WTC11 (cell line): ENCODE measurements around the gene GJD4. TPM values are rescaled to one million over a fixed set of nuclear protein-coding genes. Genes with fewer than 3 reads are reported as not detected.

Source experiments
- ATAC-seq: fragments of 200-7000 bp; cut with Tn5 transposase; 2 replicates; pipeline ENCODE4 v1.10.0; 2021; ENCODE audit warnings: mild to moderate bottlenecking, moderate library complexity
- CTCF ChIA-PET: fragments of 300-600 bp; sonication (Branson Sonifier 250); formaldehyde crosslinking; loops from one replicate; lab custom pipeline; 2021; ENCODE audit warnings: antibody characterized with exemption; lab: Charles Lee
- POLR2A ChIA-PET: fragments of 350-600 bp; sonication (Branson Sonifier 250); formaldehyde crosslinking; loops from one replicate; lab custom pipeline; 2021; ENCODE audit warnings: antibody characterized with exemption; lab: Charles Lee
- DNase-seq: peaks from one replicate; pipeline ENCODE4 v3.0.0; 2021; ENCODE audit warnings: low spot score
- H3K27ac Mint-ChIP-seq: 2 replicates; pipeline ENCODE4 v1.8.0; 2021; ENCODE audit warnings: mixed read lengths
- H3K27me3 Mint-ChIP-seq: 2 replicates; pipeline ENCODE4 v1.8.0; 2021; ENCODE audit warnings: low read depth, mild to moderate bottlenecking, moderate library complexity, mixed read lengths
- H3K36me3 Mint-ChIP-seq: 2 replicates; pipeline ENCODE4 v1.8.0; 2021; ENCODE audit warnings: mixed read lengths
- H3K4me1 Mint-ChIP-seq: 2 replicates; pipeline ENCODE4 v1.8.0; 2022; ENCODE audit warnings: mixed read lengths
- H3K4me3 Mint-ChIP-seq: 2 replicates; pipeline ENCODE4 v1.8.0; 2021; ENCODE audit warnings: mild to moderate bottlenecking, moderate library complexity, mixed read lengths
- H3K9me3 Mint-ChIP-seq: 2 replicates; pipeline ENCODE4 v1.8.0; 2021; ENCODE audit warnings: mixed read lengths
- ATF1 ChIP-seq: sonication (generic); formaldehyde crosslinking; IDR thresholded peaks from 2 replicates; pipeline ENCODE4 v1.8.1; 2023; ENCODE audit warnings: mild to moderate bottlenecking, moderate library complexity, missing genetic modification reagents
- E2F5 ChIP-seq: sonication (generic); formaldehyde crosslinking; IDR thresholded peaks from 2 replicates; pipeline ENCODE4 v1.8.1; 2022; ENCODE audit warnings: mild to moderate bottlenecking, moderate library complexity, missing genetic modification reagents
- ERG ChIP-seq: fragments of 250-450 bp; sonication (Bioruptor Pico); IDR thresholded peaks from 2 replicates; pipeline ENCODE4 v1.8.0; 2021; ENCODE audit warnings: mild to moderate bottlenecking
- GABPB1 ChIP-seq: sonication (generic); formaldehyde crosslinking; IDR thresholded peaks from 2 replicates; pipeline ENCODE4 v1.8.1; 2023; ENCODE audit warnings: mild to moderate bottlenecking, missing genetic modification reagents
- HMGXB4 ChIP-seq: sonication (generic); formaldehyde crosslinking; IDR thresholded peaks from 2 replicates; pipeline ENCODE4 v1.8.1; 2023; ENCODE audit warnings: mild to moderate bottlenecking, moderate library complexity, missing genetic modification reagents
- NR1H2 ChIP-seq: sonication (generic); formaldehyde crosslinking; IDR thresholded peaks from 2 replicates; pipeline ENCODE4 v1.9.0; 2021; ENCODE audit warnings: mild to moderate bottlenecking, moderate library complexity, missing genetic modification reagents
- SP1 ChIP-seq: sonication (generic); formaldehyde crosslinking; conservative IDR thresholded peaks from 2 replicates; pipeline ENCODE4 v1.8.1; 2022; ENCODE audit warnings: missing genetic modification reagents
- TP53 ChIP-seq: sonication (generic); formaldehyde crosslinking; IDR thresholded peaks from 2 replicates; pipeline ENCODE4 v1.8.1; 2023; ENCODE audit warnings: mild to moderate bottlenecking, missing genetic modification reagents
- ZBTB21 ChIP-seq: sonication (generic); formaldehyde crosslinking; IDR thresholded peaks from 2 replicates; pipeline ENCODE4 v1.8.1; 2023; ENCODE audit warnings: mild to moderate bottlenecking, missing genetic modification reagents, borderline replicate concordance
- ZNF219 ChIP-seq: sonication (generic); formaldehyde crosslinking; IDR thresholded peaks from 2 replicates; pipeline ENCODE4 v1.8.0; 2023; ENCODE audit warnings: missing genetic modification reagents, mild to moderate bottlenecking, borderline replicate concordance
- total RNA-seq: library from RNA; stranded (reverse); gene quantifications from 3 replicates; pipeline ENCODE4 v1.2.3, GENCODE V29; 2021
- TF ChIP-seq, protein P1 (sequence below): sonication (generic); formaldehyde crosslinking; IDR thresholded peaks from 2 replicates; pipeline ENCODE4 v1.8.0; 2023; ENCODE audit warnings: missing genetic modification reagents, mild to moderate bottlenecking, borderline replicate concordance
- TF ChIP-seq, protein P2 (sequence below): sonication (generic); formaldehyde crosslinking; IDR thresholded peaks from 2 replicates; pipeline ENCODE4 v1.8.1; 2022; ENCODE audit warnings: missing genetic modification reagents, borderline replicate concordance
- TF ChIP-seq, protein P3 (sequence below): sonication (generic); formaldehyde crosslinking; IDR thresholded peaks from 2 replicates; pipeline ENCODE4 v1.8.0; 2022; ENCODE audit warnings: mild to moderate bottlenecking, missing genetic modification reagents
- TF ChIP-seq, protein P4 (sequence below): sonication (generic); formaldehyde crosslinking; IDR thresholded peaks from 2 replicates; pipeline ENCODE4 v1.8.1; 2023; ENCODE audit warnings: mild to moderate bottlenecking, missing genetic modification reagents
- TF ChIP-seq, protein P5 (sequence below): sonication (generic); formaldehyde crosslinking; IDR thresholded peaks from 2 replicates; pipeline ENCODE4 v1.8.0; 2022; ENCODE audit warnings: mild to moderate bottlenecking, missing genetic modification reagents

The GJD4 gene
- total RNA-seq, 1 experiment from 2014 or later, result not detected

GRCh38 chr10:35611750-35612149, 6.6 kb downstream of the GJD4 start (continued):
- no peak for TF ChIP-seq E2F5 (CRISPR knock-in tag)
- TF ChIP-seq HMGXB4, result no peak
- TF ChIP-seq GABPB1 (CRISPR knock-in tag), result no peak
- TF ChIP-seq, protein P1, sequence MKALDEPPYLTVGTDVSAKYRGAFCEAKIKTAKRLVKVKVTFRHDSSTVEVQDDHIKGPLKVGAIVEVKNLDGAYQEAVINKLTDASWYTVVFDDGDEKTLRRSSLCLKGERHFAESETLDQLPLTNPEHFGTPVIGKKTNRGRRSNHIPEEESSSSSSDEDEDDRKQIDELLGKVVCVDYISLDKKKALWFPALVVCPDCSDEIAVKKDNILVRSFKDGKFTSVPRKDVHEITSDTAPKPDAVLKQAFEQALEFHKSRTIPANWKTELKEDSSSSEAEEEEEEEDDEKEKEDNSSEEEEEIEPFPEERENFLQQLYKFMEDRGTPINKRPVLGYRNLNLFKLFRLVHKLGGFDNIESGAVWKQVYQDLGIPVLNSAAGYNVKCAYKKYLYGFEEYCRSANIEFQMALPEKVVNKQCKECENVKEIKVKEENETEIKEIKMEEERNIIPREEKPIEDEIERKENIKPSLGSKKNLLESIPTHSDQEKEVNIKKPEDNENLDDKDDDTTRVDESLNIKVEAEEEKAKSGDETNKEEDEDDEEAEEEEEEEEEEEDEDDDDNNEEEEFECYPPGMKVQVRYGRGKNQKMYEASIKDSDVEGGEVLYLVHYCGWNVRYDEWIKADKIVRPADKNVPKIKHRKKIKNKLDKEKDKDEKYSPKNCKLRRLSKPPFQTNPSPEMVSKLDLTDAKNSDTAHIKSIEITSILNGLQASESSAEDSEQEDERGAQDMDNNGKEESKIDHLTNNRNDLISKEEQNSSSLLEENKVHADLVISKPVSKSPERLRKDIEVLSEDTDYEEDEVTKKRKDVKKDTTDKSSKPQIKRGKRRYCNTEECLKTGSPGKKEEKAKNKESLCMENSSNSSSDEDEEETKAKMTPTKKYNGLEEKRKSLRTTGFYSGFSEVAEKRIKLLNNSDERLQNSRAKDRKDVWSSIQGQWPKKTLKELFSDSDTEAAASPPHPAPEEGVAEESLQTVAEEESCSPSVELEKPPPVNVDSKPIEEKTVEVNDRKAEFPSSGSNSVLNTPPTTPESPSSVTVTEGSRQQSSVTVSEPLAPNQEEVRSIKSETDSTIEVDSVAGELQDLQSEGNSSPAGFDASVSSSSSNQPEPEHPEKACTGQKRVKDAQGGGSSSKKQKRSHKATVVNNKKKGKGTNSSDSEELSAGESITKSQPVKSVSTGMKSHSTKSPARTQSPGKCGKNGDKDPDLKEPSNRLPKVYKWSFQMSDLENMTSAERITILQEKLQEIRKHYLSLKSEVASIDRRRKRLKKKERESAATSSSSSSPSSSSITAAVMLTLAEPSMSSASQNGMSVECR (CRISPR knock-in tag), result no peak
- TF ChIP-seq, protein P2, sequence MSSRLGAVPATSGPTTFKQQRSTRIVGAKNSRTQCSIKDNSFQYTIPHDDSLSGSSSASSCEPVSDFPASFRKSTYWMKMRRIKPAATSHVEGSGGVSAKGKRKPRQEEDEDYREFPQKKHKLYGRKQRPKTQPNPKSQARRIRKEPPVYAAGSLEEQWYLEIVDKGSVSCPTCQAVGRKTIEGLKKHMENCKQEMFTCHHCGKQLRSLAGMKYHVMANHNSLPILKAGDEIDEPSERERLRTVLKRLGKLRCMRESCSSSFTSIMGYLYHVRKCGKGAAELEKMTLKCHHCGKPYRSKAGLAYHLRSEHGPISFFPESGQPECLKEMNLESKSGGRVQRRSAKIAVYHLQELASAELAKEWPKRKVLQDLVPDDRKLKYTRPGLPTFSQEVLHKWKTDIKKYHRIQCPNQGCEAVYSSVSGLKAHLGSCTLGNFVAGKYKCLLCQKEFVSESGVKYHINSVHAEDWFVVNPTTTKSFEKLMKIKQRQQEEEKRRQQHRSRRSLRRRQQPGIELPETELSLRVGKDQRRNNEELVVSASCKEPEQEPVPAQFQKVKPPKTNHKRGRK (CRISPR knock-in tag), result no peak
- TF ChIP-seq ZNF219 (CRISPR knock-in tag), result no peak
- no peak for TF ChIP-seq NR1H2
- TF ChIP-seq, all 79 proteins: peak for 0

DNA sequence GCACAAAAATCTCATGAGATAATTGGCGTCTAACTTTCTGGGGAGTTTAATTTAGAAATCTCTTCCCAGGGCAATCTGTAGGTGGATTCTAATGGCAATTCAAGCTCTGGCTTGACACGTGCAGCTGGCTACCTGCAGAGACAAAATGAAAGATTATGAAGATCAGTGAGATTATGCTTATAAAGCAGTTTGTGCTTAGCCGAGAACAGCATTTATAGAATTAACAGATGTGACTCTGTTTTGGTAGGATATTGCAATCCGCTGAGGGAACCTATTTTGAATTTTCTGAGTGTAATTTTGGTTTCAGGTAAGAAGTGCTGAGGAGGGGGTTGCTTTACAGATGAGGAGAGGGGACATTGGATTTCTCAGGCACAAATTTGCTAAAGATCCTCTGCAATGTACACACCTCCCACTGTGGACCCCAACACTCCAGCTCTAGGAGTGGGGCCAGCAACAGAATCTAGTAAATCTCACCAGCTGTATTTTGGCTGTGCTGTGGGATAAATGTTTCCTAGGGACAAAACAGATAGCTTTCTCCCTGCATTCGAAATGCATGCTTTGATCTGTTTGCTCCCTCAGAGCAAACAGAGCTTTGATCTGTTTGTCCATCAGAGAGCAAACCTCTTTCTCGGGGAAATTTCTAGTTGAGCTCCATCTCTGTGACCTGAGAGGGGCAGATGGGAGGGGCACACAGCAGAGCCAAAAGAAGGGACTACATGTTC, 7.4 kb downstream of the GJD4 start:
- CTCF ChIA-PET, result interaction anchor here (0.6 to 4.0 kb wide), 19 partner anchors 11 to 1268 kb away, joined by 3 to 28 read pairs (median 10); partner anchors contain the start of gene CREM
- ATAC-seq, result no peak
- Mint-ChIP-seq H3K36me3 (peaks cover 11% of the 10 kb centered on the region), H3K4me3 (no peak overlapping the region), H3K27me3 (peaks cover 12% of the 10 kb centered on the region), H3K4me1 (peaks cover 5% of the 10 kb centered on the region; the same call in 1 of the 2 replicates)
- TF ChIP-seq, protein P3, sequence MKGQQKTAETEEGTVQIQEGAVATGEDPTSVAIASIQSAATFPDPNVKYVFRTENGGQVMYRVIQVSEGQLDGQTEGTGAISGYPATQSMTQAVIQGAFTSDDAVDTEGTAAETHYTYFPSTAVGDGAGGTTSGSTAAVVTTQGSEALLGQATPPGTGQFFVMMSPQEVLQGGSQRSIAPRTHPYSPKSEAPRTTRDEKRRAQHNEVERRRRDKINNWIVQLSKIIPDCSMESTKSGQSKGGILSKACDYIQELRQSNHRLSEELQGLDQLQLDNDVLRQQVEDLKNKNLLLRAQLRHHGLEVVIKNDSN (CRISPR knock-in tag), result no peak
- TF ChIP-seq, protein P4, sequence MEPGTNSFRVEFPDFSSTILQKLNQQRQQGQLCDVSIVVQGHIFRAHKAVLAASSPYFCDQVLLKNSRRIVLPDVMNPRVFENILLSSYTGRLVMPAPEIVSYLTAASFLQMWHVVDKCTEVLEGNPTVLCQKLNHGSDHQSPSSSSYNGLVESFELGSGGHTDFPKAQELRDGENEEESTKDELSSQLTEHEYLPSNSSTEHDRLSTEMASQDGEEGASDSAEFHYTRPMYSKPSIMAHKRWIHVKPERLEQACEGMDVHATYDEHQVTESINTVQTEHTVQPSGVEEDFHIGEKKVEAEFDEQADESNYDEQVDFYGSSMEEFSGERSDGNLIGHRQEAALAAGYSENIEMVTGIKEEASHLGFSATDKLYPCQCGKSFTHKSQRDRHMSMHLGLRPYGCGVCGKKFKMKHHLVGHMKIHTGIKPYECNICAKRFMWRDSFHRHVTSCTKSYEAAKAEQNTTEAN (CRISPR knock-in tag), result no peak
- TF ChIP-seq, all 79 proteins: peak for 0
- DNase-seq, result no peak
- POLR2A ChIA-PET, result interaction anchor here (0.6 kb wide), 1 partner anchor 354 kb away, joined by 5 read pairs; no protein-coding TSS in a partner anchor
- Mint-ChIP-seq H3K9me3 (peaks cover 12% of the 10 kb centered on the region), H3K27ac (no peak overlapping the region)

DNA sequence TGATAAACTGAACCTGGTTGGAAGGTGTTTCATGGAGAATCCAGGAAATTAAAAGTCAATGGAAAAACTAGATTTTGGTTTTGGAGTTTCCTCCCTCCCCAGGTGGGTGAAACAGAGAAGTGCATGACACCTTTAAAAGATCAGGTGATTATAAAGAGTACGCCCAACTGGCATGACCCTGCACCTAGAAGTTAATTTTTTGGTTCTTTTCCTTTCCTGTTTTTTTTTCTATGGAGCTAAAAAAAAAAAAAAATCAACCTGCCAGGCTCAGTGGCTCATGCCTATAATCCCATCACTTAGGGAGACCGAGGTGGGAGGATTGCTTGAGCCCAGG, 7.9 kb downstream of the GJD4 start:
- peaks cover 8% of the 10 kb centered on the region; the same call in 1 of the 2 replicates for H3K27me3 Mint-ChIP-seq
- POLR2A ChIA-PET, result no interaction called here
- H3K36me3 Mint-ChIP-seq, result peaks cover 11% of the 10 kb centered on the region
- H3K27ac Mint-ChIP-seq, result no peak overlapping the region
- DNase-seq (no peak), ATAC-seq (no peak)
- CTCF ChIA-PET, result interaction anchor here (1.3 to 4.0 kb wide), 12 partner anchors 11 to 1267 kb away, joined by 4 to 28 read pairs (median 12); partner anchors contain the start of gene CREM
- peaks cover 12% of the 10 kb centered on the region for H3K9me3 Mint-ChIP-seq
- no peak overlapping the region for H3K4me3 Mint-ChIP-seq
- H3K4me1 Mint-ChIP-seq, result peaks cover 5% of the 10 kb centered on the region; the same call in 1 of the 2 replicates
- TF ChIP-seq SP1 (CRISPR knock-in tag) (no peak), HMGXB4 (no peak), GABPB1 (CRISPR knock-in tag) (no peak), ERG (CRISPR knock-in tag) (no peak), ATF1 (CRISPR knock-in tag) (no peak), ZBTB21 (CRISPR knock-in tag) (no peak), TP53 (CRISPR knock-in tag) (no peak)
- TF ChIP-seq, protein P3 (CRISPR knock-in tag), result no peak
- TF ChIP-seq, protein P5, sequence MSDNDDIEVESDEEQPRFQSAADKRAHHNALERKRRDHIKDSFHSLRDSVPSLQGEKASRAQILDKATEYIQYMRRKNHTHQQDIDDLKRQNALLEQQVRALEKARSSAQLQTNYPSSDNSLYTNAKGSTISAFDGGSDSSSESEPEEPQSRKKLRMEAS (CRISPR knock-in tag), result no peak
